HG03045 (cell line): ENCODE results near the gene TNFRSF12A.

ENCODE experiments used
- ATAC-seq: cut with Tn5 transposase; IDR thresholded peaks from one replicate; pipeline ENCODE4 v1.9.1; 2021; ENCODE audit warnings: mild to moderate bottlenecking, moderate library complexity; ENCODE audit not compliant: unreplicated experiment

Gene TNFRSF12A, protein sequence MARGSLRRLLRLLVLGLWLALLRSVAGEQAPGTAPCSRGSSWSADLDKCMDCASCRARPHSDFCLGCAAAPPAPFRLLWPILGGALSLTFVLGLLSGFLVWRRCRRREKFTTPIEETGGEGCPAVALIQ

DNA sequence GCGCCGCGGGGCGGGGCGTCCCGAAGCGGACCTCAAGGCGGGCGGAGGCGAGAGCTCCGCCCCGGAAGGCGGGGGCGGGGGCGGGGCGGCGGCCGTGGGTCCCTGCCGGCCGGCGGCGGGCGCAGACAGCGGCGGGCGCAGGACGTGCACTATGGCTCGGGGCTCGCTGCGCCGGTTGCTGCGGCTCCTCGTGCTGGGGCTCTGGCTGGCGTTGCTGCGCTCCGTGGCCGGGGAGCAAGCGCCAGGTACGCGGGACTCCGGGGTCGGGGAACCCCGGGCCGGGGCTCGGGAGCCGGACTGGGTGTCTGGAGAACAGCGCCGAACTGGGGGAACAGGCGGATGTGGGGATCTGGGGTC is at the start of gene TNFRSF12A:
TSS of gene TNFRSF12A (plus strand) at position 122 of the 357 bp plus-strand sequence. CDS start at position 152, 30 bp downstream.
- ATAC-seq = no peak

DNA sequence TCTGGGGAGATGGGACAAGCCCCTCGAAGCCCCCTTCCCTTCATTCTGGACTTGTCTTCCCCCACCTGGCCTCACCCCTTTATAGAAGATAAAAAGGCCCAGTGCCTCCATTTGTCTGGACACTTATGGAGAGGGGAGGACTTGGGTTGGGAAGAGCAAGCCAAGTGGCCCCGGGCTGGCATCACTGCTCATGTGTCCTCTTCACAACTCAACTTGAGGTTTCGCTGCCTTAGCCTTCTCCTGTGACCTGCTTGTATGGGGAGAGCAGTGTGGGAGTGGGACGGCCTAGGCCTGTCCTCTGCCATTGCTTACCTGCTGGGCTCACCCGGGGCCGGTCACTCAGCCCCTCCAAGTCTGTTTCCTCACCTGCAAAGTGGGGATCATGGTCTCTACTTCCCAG is 49.6 kb upstream of the TNFRSF12A start:
- ATAC-seq = no peak

DNA sequence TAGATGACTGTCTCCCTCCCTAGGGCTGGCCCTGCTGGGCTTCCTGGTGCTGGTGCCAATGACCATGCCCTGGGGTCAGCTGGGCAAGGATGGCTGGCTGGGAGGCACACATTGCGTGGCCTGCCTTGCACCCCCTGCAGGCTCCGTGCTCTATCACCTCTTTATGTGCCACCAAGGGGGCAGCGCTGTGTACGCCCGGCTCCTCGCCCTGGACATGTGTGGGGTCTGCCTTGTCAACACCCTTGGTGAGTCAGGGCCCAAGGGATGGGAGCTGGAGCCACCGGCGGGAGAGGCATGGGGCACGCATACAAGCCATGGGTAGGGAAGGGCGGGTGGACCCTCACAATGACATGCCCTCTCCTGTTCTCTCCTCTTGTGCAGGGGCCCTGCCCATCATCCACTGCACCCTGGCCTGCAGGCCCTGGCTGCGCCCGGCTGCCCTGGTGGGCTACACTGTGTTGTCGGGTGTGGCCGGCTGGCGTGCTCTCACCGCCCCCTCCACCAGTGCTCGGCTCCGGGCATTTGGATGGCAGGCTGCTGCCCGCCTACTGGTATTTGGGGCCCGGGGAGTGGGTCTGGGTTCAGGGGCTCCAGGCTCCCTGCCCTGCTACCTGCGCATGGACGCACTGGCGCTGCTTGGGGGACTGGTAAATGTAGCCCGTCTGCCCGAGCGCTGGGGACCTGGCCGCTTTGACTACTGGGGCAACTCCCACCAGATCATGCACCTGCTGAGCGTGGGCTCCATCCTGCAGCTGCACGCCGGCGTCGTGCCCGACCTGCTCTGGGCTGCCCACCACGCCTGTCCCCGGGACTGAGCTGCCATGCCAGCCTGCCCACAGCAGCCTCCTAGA is 48.8 kb upstream of the TNFRSF12A start:
- no peak for ATAC-seq

DNA sequence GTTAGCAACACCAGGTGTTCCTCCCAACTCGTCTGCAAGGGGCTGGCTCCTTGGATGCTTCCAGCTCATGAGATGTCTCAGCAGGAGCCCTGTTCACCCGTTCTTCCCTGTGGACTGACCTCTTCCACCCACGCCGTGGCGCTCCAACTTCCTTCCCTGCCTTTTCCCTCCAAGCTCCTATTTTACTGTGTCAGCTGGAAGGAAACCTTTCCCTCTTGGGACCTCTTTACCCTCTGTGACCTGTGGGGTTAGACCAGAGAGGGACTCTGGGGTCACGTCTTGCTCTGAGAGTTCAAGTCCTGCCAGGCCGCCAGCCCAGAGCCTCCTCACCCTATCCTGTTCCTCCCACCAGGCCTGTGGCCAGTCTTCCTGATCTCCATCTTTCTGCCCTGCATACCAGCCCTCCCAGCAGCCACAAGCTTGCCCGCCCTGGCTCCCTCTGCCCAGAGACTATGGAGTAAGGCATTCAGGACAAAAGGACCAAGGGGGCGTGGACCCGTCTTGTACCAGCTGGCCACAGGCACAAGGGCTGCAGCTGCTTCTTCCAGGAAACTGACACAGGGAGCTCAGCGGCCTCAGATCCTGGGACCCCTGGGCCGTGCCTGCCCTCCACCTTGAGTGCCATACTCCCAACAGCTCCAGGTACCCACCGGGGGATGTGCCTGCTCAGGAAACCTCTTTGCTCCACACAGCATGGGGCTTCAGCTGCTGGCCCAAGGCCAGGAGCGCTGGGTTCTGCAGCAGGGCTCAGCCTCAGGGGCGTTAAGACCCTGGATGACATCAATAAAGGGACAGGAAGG is 48.0 kb upstream of the TNFRSF12A start:
- no peak for ATAC-seq

DNA sequence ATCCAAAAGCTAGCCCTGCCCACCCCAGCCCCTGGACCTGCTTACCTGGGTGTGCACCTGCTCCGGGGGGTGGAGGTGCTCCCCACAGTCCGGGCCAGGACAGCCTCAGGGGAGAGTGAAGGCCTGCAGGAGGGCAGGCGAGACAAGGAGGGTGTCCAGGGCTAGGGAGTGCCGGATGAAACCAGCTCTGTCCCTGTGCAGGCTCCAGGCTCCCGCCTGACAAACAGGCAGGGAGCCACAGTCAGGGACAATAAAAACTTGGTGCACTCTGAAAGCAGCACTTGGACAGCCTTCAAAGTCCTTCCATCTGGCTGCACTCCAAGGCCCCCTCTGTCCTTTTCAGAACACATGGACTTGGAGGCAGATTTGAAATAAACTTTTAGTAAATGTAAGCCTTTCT is 47.1 kb upstream of the TNFRSF12A start:
- ATAC-seq = no peak

DNA sequence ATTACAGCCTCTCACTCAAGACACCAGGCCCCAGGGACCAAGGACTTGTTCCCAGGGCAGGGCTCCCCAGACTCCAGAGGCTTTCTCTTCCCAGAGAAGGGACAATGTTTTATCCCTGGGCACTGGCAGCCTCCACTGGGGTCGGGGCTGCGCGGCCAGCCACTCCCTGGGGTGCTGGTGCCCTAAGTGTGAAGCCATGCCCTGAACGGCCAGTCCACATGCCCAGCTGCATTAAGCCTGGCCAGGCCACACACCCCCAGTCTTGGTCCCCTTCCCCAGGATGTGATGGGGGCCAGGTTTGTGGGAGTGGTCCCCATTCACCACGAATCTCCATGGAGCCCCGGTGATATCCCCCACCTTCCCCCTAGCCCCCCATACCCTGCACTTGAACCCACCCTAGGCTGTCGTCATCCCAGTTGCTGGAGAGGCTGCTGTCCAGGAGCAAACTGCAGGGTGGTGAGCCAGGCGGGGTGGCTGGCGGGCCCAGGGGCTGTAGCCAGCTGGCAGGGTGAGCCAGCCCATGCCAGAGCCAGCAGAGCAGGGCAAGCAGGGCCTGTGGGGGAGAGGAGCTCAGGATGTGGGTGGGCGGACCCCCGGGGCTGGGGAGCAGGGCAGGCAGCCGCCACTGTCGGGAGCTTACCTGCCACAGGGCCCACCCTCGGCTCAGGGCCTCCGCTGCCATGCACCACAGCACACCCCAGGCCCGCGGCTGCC is 46.4 kb upstream of the TNFRSF12A start:
- ATAC-seq = no peak

DNA sequence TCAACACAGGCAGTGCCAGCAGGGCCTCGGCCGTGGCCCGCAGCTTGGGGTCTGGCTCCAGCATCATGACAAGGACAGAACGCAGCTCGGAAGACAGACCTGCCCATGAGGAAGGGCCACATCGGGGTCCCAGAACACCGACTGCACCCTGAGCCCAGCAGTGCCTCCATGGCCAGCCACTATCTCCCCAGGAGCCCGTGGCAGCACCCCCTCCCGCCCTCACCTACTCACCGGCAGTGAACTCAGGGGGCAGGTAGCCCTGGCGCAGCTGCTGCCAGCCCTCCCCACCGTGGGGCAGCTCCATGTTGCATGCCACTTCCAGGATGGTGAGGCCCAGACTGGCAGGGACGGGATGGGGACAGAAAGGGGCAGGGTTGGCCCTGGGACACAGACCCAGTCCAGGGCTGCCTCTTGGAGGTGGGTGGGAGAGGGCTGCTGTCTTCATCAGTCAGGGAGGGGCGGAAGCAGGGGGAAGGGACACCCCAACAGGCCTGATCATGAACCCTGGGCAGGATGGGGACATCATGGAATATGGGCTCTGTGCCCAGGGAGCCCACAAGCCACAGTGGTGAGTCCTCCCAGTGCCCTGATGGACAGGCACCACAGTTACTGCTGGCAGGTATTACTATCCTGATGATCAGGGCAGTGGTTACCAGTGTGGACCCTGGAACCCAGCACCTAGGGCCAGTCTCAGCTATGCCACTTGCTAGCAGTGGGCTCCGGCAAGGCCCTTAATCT is 45.7 kb upstream of the TNFRSF12A start:
- no peak for ATAC-seq

DNA sequence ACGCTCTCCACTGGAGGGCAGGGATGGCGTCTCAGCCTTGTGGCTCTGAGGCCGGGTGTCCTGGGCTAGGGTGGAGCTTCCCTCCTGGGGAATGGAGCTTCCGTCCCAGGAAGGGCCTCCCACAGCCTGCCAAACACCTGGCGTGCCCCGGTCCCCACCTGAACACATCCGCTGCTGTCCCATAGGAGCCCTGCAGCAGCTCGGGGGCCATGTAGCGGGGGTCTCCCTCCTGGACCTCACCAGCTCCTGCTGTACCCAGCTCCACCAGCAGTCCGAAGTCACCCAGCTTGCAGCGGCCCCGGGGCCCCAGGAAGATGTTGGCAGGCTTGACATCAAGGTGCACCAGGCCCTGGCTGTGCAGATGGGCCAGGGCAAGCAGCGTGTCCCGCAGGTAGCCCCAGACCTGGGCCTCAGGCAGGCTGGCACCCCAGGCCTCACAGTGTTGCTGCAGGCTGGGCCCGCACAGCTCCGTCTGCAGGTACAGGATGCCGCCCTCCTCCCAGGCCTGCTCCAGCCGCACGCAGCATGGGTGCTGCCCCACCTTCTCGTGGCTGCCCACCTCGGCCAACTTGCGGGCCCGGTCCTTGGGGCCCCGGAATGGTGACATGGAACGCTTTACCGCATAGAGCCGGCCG is 44.9 kb upstream of the TNFRSF12A start:
- no peak for ATAC-seq

DNA sequence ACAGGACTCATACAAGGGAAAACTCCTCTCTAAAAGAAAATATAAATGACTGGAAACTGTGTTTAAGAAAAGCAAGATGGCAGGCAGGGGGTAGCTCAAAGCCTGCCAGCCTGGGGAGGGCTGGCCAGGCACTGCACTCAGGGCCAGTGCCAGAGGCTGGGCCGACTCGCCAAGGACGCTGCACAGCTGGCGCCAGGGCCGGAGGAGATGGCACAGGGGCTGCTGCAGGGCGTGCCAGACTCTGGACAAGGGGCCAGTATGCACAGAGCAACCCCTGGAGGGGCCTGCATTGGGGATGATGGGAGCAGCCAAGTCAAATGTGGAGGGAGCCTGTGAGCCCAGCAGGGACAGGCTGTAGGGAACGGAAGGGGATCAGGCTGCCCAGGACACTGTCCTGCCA is 44.0 kb upstream of the TNFRSF12A start:
- ATAC-seq = no peak

DNA sequence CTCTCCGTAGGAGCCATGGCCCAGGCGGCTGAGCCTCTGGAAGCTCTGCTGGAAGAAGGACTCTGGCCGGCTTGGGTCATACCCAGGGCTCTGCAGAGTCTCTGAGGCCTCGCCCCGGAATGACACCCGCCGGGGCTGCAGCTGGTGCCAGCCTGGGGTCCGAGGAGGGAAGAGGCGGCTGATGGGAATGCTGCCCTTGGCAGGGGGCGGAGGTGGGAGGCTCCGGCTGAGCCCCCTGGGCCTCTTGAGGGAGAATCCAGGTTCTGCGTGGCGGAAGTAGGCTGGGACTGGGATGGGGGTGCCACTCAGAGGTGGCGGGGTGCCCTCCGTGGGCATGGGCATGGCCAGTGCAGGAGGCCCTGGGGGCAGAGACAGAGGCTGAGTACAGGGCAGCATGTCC is 43.5 kb upstream of the TNFRSF12A start:
- ATAC-seq = no peak

DNA sequence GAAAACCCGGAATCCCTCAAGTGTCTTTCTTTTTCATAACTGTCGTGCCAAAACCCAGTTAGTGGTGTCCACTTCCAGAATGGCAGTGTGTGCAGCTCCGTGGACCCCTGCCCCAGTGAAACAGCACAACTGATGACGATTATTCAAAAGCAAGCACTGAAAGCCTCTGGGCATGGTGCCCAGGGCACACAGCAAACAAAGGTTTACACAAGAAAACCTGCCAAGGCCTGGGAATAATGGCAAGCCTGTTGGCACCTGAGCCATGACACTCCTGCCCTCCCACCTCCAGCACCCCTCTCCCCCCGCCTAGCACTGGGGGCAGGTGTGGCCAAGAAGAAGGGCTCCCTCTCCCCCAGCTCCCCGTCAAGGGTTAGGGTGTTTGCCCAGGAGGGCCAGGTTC is 42.7 kb upstream of the TNFRSF12A start:
- ATAC-seq = no peak

DNA sequence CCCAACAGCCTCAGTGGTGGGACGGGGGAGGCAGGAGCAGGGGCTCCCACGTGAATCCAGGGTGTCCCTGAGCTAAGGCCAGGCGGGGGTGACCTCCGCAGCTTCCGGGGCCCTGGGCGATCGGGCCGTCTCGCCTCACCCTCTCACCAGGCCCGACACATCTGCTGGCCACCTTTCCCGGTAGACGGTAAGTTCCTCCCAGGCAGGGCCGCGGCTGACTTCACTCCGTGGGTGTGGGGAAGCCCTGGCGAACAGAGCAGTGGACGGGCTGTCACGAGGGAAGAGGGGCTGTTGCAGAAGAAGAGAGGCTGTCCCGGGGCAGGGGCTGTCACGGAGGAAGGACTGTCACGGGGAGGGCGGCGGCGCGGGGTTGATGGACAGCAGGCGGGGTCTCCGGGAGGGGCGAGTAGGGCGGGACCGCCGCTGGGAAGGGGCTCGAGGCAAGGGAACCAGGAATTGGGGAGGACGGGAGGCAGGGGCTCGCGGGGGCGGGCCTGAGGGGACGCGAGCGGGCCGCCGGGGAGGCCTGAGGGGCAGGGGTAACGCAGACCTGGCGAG is 40.4 kb upstream of the TNFRSF12A start:
- ATAC-seq = peak; percentile 1

DNA sequence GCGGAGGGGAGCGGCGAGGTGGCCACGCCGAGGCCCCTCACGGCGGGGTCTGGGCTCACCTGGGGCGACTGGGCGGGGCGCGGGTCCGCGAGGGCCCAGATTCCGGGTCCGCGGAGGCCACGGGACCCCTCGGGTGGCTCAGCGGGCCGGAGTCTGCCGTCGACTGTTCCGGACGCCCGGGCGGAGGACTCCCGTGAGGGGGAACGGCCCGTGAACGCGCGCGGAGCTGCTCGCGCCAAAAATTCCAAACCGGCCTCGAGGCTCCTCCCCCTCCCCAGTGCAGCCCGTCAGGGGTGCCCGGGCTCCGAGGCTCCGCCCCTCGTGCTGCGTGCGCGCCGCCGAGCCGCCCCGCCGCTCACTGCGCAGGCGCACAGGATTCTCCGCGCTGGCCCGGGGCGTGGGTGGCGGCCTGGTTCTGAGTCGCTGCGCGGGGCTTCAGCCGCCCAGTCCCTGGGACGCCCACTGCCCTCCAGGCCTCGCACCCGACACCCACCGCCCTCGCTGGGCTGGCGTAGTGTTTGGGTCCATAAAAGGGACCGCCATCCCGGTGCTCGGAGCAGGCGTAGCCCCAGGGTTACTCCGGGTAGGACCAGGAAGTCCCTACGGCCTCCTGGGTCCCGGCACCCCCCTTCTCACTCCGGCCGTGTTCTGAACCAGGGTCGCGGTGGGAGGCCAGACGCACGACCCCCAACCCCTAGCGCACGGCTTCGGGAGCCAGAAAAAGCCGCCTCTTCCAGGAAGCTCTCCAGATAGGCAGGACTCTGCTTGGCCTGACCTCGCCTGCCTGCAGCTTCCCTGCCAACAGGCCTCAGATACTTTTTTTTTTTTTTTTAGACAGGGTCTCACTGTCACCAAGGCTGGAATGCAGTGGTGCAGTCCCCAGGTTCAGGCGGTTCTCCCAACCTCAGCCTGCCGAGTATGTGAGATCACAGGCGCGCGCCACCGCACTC is 39.7 kb upstream of the TNFRSF12A start, which contains the start of gene PKMYT1:
TSS of gene PKMYT1 (minus strand) at position 220 of the 950 bp plus-strand sequence. CDS start 789 bp downstream, outside the sequence.
- ATAC-seq = peak; percentile 62

DNA sequence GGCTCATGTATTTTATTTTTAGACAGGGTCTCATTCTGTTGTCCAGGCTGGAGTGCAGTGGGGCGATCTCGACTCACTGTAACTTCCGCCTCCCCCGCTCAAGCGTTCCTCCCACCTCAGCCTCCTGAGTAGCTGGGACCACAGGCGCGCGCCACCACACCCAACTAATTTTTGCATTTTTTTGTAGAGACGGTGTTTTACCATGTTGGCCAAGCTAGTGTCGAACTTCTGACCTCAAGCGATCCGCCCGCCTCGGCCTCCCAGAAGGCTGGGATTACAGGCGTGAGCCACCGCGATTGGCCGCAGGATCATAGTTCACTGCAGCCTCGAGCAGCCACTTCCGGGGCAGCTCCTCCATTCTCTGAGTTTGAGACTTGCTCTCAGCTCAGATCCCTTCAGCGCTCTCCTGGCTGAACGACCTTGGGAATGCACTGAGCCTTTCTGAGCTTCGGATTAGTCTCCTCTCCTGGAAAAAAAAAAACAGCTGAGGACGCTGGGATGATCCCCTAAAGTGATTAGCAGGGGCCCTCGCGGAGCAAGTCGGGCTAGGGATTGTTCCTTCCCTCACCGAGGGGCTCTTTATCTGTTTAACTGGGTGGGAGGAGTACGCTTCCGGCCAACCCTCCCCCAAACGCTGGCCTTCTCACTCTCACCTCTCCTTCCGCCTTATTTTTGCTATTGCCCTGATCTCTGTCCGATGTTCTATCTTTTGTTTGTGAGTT is 38.8 kb upstream of the TNFRSF12A start:
- no peak for ATAC-seq

DNA sequence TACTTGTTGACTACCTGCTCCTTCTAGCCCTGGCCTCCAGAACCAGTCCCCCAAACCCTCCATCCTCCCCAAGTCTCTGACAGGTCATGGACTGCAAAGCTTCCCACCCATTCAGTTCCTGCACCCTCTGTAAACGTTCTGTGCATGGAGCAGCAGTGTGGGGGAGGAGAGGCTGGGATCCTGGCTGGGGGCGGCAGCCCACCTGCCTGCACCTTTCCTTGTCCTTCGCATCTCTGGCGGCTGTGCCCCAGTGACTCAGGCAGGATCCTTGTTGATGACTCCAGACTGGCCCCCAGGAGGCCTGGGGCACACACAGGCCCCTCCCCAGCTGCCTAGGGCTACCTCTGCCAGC is 38.3 kb upstream of the TNFRSF12A start:
- no peak for ATAC-seq

DNA sequence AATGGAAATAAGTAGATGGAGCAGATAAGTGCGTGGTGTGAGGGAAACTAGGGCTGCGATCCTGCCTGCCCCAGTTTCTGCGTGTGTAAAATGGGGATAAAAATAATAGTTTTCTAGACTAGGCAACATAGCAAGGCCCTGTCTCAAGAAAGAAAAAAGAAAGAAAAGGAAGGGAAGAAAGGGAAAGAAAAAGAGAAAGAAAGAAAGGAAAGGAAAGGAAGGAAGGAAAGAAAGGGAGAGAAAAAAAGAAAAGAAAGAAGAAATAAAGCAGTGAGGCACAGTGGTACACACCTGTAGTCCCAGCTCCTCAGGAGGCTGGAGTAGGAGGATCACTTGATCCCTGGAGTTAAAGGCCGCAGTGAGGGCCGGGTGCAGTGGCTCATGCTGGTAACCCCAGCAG is 37.8 kb upstream of the TNFRSF12A start:
- no peak for ATAC-seq

DNA sequence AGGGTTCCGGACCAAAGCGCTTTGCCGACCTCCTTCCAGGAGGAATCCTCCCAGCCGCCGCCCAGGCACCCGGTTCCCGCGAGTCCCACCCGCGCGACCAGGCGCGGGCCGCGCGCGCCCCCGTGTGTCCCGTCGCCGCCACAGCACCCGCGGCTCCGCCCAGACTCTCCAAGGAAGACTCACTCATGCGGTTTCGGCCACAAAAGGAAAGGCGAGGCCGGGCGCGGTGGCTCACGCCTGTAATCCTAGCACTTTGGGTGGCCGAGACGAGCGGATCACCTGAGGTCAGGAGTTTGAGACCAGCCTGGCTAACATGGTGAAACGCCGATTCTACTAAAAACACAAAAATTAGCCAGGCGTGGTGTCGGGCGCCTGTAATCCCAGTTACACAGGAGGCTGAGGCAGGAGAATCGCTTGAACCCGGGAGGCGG is 36.4 kb upstream of the TNFRSF12A start:
- ATAC-seq = no peak

DNA sequence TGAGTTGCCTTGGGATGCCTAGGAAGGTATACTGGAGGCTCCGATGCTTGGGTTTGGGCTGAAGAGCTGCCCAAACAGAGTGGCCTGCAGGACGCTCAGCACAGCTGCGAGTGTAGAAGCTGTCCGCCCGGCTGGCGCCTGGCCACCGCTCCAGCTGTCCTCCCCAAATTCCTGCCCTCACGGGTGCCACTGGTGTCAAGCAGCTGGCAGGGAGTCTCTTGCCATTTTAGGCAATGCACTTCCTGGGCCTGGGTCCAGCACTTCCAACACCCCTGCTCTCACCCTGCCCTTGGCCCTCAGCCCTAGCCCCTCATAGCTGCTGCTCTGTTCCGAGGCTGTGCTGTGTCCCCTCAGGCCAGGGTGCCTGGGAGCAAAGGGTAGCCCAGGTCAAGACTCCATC is 34.7 kb upstream of the TNFRSF12A start:
- ATAC-seq = no peak
